Right lobe of liver (tissue), 6 donors: ENCODE measurements around the gene FOXP1. TPM values are rescaled to one million over a fixed set of nuclear protein-coding genes. Genes with fewer than 3 reads are reported as not detected.

Experiments used
- ATAC-seq, 4 donors: fragments of 200-7000 bp; cut with Tn5 transposase; one replicate each; pipeline ENCODE4 v1.9.1; 2020; ENCODE audit warnings: mild to moderate bottlenecking in 4 of 4, moderate library complexity in 4 of 4
- DNase-seq, 3 donors: peaks; one replicate each; pipeline ENCODE4 v3.0.0-alpha.2; 2020
- H3K27ac ChIP-seq, 3 donors: fragments of 200-600 bp; one replicate each; pipeline ENCODE4 v1.8.0; 2022
- H3K27me3 ChIP-seq, 2 donors: fragments of 200-600 bp; one replicate each; pipeline ENCODE4 v1.8.0; 2022
- H3K36me3 ChIP-seq, 4 donors: fragments of 200-600 bp; sonication (generic) in 1 of 4; one replicate each; pipeline versions ENCODE4 v1.5.1 to v1.8.0; 2017 to 2022; ENCODE audit warnings: control low read depth in 1 of 4
- H3K4me1 ChIP-seq, 4 donors: fragments of 200-600 bp; sonication (generic) in 1 of 4; one replicate each; pipeline versions ENCODE4 v1.5.1 to v1.8.0; 2017 to 2022; ENCODE audit warnings: control low read depth in 1 of 4
- H3K4me3 ChIP-seq, 3 donors: fragments of 200-600 bp; one replicate each; pipeline ENCODE4 v1.8.0; 2022
- H3K9me3 ChIP-seq, 4 donors: fragments of 200-600 bp; sonication (generic) in 1 of 4; one replicate each; pipeline versions ENCODE4 v1.5.1 to v1.8.0; 2017 to 2022; ENCODE audit warnings: control low read depth in 1 of 4
- POLR2A ChIP-seq: fragments of 450-650 bp; IDR thresholded peaks from one replicate; pipeline ENCODE4 v1.6.1; 2017; ENCODE audit warnings: antibody characterized with exemption, mild to moderate bottlenecking
- WGBS: methylation state at CpG from one replicate; pipeline ENCODE4 v1.1.6; 2018; ENCODE audit warnings: low coverage, low lambda C conversion rate; ENCODE audit not compliant: insufficient coverage; ENCODE audit errors: missing lambda C conversion rate; 5-methylcytosine and 5-hydroxymethylcytosine counted together
- intact Hi-C, 2 donors: fragments of 100-400 bp; cut with DNase I; formaldehyde crosslinking; loops; one replicate each; pipeline versions ENCODE4 v1.11.2 to v1.14.1; 2022
- total RNA-seq, 6 experiments: library from RNA; depleted of rRNA in 2 of 6; stranded (reverse); fragments of >200 nt in 2 of 6; fragmentation: NEBNext Ultra II Directional in 3 of 6; extraction: Animal tissue kit (Norgen Biotek cat#: 25700) in 3 of 6; gene quantifications; one replicate each; pipeline versions ENCODE4 v1.1.0 to v1.2.4, GENCODE V29; 2016 to 2023
- TF ChIP-seq, protein P1 (sequence below), 4 donors: fragments of 200-600 bp in 3 of 4; fragments of 450-650 bp in 1 of 4; IDR thresholded peaks; one replicate each; pipeline versions ENCODE4 v1.5.1 to v1.8.0; 2016 to 2022; ENCODE audit warnings: antibody characterized with exemption in 4 of 4, mild to moderate bottlenecking in 2 of 4
- donor health status: DM: no; HTN: yes; CAD: no.
- donor health status: DM: no; HTN: no; CAD: no.
- donor health status: DM: no; HTN: no; CAD: no.
- donor health status: DM: no; HTN: yes; CAD: no.
- donor health status: DM: no; HTN: yes; CAD: no.

Gene FOXP1
- total RNA-seq, 6 experiments from 2014 or later = 26.7 to 47.7 (median 35.2) TPM

DNA sequence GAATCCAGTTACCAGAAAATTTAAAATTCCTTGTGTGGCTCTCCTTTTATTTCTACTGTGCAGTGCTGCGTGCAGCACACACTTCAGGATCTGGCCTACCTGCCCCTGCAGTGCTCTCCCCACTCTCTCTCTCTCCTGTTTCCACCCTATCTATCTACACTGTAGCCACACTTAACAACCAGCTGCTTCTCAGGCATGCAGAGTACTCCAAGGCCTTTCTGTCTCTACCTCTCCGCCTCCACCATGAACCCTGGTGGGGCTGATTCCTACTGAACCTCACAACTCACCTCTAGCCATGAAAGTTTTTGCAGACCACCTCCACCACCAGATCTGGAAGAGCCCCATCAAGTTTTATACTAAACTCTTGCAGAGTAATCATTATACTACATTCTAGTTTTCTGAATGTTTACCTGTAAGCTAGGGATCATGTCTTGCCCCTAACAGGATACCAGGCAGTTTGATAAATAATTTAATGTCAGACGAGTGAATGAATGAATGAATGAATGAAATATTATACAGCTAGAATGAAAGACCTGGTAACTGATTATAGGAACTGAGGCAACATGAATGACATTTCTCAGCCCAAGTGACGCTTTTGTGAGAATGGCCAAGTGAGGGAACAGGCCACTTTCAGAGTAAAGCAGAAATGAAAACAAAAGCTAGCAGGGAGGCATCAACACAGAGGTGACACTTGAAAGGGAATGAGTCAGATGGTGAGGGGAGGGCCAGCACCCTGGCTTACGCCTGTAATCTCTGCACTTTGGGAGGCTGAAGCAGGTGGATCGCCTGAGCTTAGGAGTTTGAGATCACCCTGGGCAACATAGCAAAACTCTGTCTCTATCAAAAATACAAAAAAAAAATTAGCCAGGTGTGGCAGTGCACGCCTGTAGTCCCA, 363.5 kb downstream of the FOXP1 start:
- Histone ChIP-seq H3K27me3 (no peaks in the 10 kb centered on the region), H3K36me3 (no peaks in the 10 kb centered on the region), H3K4me3 (no peak overlapping the region), H3K4me1 (no peaks in the 10 kb centered on the region), H3K27ac (no peak overlapping the region), H3K9me3 (no peaks in the 10 kb centered on the region)
- DNase-seq = no peak
- TF ChIP-seq, protein P1, sequence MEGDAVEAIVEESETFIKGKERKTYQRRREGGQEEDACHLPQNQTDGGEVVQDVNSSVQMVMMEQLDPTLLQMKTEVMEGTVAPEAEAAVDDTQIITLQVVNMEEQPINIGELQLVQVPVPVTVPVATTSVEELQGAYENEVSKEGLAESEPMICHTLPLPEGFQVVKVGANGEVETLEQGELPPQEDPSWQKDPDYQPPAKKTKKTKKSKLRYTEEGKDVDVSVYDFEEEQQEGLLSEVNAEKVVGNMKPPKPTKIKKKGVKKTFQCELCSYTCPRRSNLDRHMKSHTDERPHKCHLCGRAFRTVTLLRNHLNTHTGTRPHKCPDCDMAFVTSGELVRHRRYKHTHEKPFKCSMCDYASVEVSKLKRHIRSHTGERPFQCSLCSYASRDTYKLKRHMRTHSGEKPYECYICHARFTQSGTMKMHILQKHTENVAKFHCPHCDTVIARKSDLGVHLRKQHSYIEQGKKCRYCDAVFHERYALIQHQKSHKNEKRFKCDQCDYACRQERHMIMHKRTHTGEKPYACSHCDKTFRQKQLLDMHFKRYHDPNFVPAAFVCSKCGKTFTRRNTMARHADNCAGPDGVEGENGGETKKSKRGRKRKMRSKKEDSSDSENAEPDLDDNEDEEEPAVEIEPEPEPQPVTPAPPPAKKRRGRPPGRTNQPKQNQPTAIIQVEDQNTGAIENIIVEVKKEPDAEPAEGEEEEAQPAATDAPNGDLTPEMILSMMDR (IDR thresholded peaks at IDR 0.05) = no peak
- TF ChIP-seq POLR2A = no peak
- intact Hi-C loops = no loop called here
- 89% methylated on average over 7 of the region's 7 CpGs for WGBS
- no peak for ATAC-seq

DNA sequence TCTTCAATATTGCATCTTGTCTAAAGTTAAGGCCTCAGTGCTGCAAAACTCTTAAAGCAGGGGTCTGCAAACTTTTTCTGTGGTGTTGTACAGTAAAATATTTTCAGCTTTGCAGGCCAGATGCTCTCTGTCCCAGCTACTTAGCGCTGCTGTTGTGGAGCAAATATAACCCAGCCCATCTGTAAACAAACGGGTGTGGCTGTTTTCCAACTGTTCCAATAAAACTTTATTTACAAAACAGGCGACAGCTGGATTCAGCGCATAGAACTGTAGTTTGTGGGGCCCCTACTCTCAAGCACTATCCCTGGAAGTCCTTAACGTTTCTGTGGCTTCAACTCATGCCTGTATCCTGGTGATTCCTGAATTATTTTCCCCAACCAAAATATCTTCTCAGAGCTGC, 365.0 kb downstream of the FOXP1 start:
- 83% methylated on average over 5 of the region's 5 CpGs for WGBS
- no peak for DNase-seq
- TF ChIP-seq, protein P1 (IDR thresholded peaks at IDR 0.05) = no peak
- no peak for TF ChIP-seq POLR2A
- no peaks in the 10 kb centered on the region for H3K36me3 ChIP-seq
- H3K27ac ChIP-seq = no peak overlapping the region
- H3K27me3 ChIP-seq = no peaks in the 10 kb centered on the region
- intact Hi-C loops = no loop called here
- H3K4me3 ChIP-seq = no peak overlapping the region
- H3K9me3 ChIP-seq = no peaks in the 10 kb centered on the region
- ATAC-seq = no peak
- no peaks in the 10 kb centered on the region for H3K4me1 ChIP-seq

DNA sequence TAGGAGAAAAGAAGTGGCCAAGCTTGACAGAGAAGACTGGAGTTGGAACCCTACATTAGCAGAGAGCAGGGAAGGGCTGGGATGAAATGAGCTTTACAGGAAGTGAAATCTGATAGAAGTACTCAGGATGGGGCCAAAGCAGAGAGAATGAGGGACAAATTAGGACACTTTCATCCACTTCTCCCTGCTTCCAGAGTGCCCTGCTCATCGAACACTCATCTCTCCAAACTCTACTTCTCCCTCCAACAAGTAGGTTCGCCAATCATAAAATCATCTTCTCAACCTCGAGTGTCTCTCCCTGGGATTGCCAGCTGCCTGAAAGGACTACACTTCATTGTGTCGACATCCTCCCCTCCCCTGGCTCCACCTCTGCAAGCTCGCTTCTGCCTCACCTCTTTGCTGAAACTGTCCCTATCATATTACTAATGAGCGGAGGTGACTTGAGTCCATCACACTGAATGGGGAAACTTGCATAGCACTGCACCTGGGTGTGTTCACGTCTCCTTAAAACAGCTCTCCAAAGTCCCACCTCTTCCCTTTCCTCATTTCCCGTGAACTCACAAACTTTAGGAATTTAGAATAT, 365.8 kb downstream of the FOXP1 start:
- no peaks in the 10 kb centered on the region for H3K27me3 ChIP-seq
- ATAC-seq = no peak
- intact Hi-C loops = no loop called here

DNA sequence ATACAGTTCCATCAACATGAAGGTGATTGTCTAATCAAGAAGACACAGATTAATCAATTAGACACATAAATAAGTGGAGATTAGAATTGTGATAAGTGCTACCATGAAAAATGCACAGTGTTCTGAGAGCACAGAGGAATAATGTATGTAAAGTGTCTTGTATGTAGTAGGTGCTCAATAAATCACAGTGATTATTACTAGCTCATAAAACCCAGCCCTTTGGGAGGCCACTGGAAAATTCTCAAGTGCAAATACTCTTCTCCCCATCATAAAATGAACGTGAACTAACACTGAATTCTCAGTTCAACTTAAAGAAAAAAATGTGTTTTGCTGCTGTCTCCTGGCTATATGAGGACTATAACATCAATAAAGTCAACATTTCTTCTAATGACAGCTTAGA, 368.2 kb downstream of the FOXP1 start:
- no peak for DNase-seq
- H3K9me3 ChIP-seq = no peaks in the 10 kb centered on the region
- peaks cover 0 to 15% (median 5%) of the 10 kb centered on the region in 4 donors for H3K4me1 ChIP-seq
- no peak overlapping the region for H3K27ac ChIP-seq
- TF ChIP-seq, protein P1 (IDR thresholded peaks at IDR 0.05) = no peak
- TF ChIP-seq POLR2A = no peak
- no peak overlapping the region for H3K4me3 ChIP-seq
- intact Hi-C loops = no loop called here
- ATAC-seq = no peak
- 100% methylated on average over 1 of the region's 1 CpG for WGBS
- no peaks in the 10 kb centered on the region for H3K36me3 ChIP-seq
- H3K27me3 ChIP-seq = no peaks in the 10 kb centered on the region

More for the DNA sequence above, 365.8 kb downstream of the FOXP1 start:
- WGBS = 74% methylated on average over 4 of the region's 8 CpGs
- Histone ChIP-seq H3K27ac (no peak overlapping the region), H3K9me3 (no peaks in the 10 kb centered on the region), H3K36me3 (no peaks in the 10 kb centered on the region), H3K4me3 (no peak overlapping the region), H3K4me1 (no peaks in the 10 kb centered on the region)
- TF ChIP-seq POLR2A = no peak
- TF ChIP-seq, protein P1 (IDR thresholded peaks at IDR 0.05) = no peak
- DNase-seq = no peak
